Stomach (tissue), 4 donors: ENCODE data around the gene ST14.

ENCODE experiments used
- CTCF ChIP-seq, 7 experiments: fragments of 450-650 bp in 4 of 7; fragments of 200-600 bp in 3 of 7; sonication (generic) in 3 of 7; IDR thresholded peaks; one replicate each; pipeline ENCODE4 v1.5.1; 2016 to 2019; ENCODE audit warnings: antibody characterized with exemption in 7 of 7, control low read depth in 2 of 7, mild to moderate bottlenecking in 1 of 7
- EP300 ChIP-seq: sonication (generic); formaldehyde crosslinking; IDR thresholded peaks from one replicate; pipeline ENCODE4 v1.6.1; 2017; ENCODE audit warnings: antibody characterized with exemption
- POLR2A ChIP-seq, 4 donors: fragments of 450-650 bp; IDR thresholded peaks; one replicate each; pipeline ENCODE4 v1.6.1; 2016; ENCODE audit warnings: antibody characterized with exemption in 4 of 4, control low read depth in 2 of 4, mild to moderate bottlenecking in 1 of 4, moderate library complexity in 1 of 4
- POLR2AphosphoS5 ChIP-seq, 3 donors: sonication (generic); formaldehyde crosslinking; IDR thresholded peaks; one replicate each; pipeline ENCODE4 v1.6.1; 2016; ENCODE audit warnings: antibody characterized with exemption in 3 of 3

- TF ChIP-seq CTCF (IDR thresholded peaks at IDR 0.05), result no peak
- no peak for TF ChIP-seq POLR2AphosphoS5 (IDR thresholded peaks at IDR 0.05)
- no peak for TF ChIP-seq POLR2A (IDR thresholded peaks at IDR 0.05)
- TF ChIP-seq EP300, result no peak
Measured at GRCh38 chr11:130188047-130188446, 28.5 kb downstream of the ST14 start.
